Endothelial cell of umbilical vein (primary cell): Measurements from ENCODE around the gene ZNF3. TPM values are rescaled to one million over a fixed set of nuclear protein-coding genes. Genes with fewer than 3 reads are reported as not detected.

Experiments used
- BruUV-seq: library from RNA; stranded (reverse); fragments of 400-500 nt; replicated peaks from 2 replicates; lab custom pipeline; 2021; lab: Mats Ljungman, UMichigan
- CTCF ChIA-PET: fragments of 300-600, 350-600 bp; sonication (Branson Sonifier 250); formaldehyde crosslinking; loops from one replicate; lab custom pipeline; 2021; ENCODE audit warnings: antibody characterized with exemption, inconsistent platforms; lab: Charles Lee
- POLR2A ChIA-PET: fragments of 300-600, 350-600 bp; sonication (Branson Sonifier 250); formaldehyde crosslinking; loops from one replicate; lab custom pipeline; 2021; ENCODE audit warnings: antibody characterized with exemption, inconsistent platforms; lab: Charles Lee
- DNase-seq: peaks from one replicate; pipeline ENCODE4 v3.0.0-alpha.2; 2011; ENCODE audit warnings: low read depth, low spot score
- FAIRE-seq: peaks from 2 replicates; lab custom pipeline; 2011; peaks lifted over from hg19 to GRCh38; lab: Jason Lieb, UNC
- H2AFZ ChIP-seq: 2 replicates; pipeline ENCODE4 v1.6.0; 2012; ENCODE audit warnings: low read depth, low read length, control low read depth, inconsistent platforms
- H3K27ac ChIP-seq: 2 replicates; pipeline ENCODE4 v1.5.1; 2011; ENCODE audit warnings: low read depth, mild to moderate bottlenecking, control low read depth, low read length, moderate library complexity; ENCODE audit not compliant: insufficient read depth
- H3K27me3 ChIP-seq, 2 experiments: 2 replicates each; pipeline versions ENCODE4 v1.6.0 to v1.6.1; 2011; ENCODE audit warnings: low read length in 2 of 2, mixed read lengths in 1 of 2; ENCODE audit not compliant: control insufficient read depth in 2 of 2, insufficient read depth in 2 of 2
- H3K36me3 ChIP-seq, 2 experiments: 2 replicates in 1 of 2; 3 replicates in 1 of 2; pipeline ENCODE4 v1.5.1; 2011; ENCODE audit warnings: low read length in 2 of 2, mild to moderate bottlenecking in 1 of 2, moderate library complexity in 1 of 2; ENCODE audit not compliant: control insufficient read depth in 2 of 2, insufficient read depth in 2 of 2; ENCODE audit errors: extremely low read depth in 1 of 2
- H3K4me1 ChIP-seq: 3 replicates; pipeline ENCODE4 v1.5.1; 2011; ENCODE audit warnings: mild to moderate bottlenecking, low read length; ENCODE audit not compliant: control insufficient read depth, insufficient read depth; ENCODE audit errors: extremely low read depth
- H3K4me2 ChIP-seq: 2 replicates; pipeline ENCODE4 v1.6.1; 2011; ENCODE audit warnings: low read length, control low read depth, mixed read lengths; ENCODE audit not compliant: insufficient read depth
- H3K4me3 ChIP-seq, 3 experiments: fragments of 200-600 bp in 1 of 3; sonication (generic), shearing (Covaris generic) in 1 of 3; replicated peaks in 1 of 3; 2 replicates each; pipeline ENCODE4 v1.5.1; 2011 to 2016; ENCODE audit warnings: control low read depth in 3 of 3, low read length in 3 of 3, mild to moderate bottlenecking in 2 of 3, inconsistent platforms in 1 of 3, low read depth in 1 of 3, moderate library complexity in 1 of 3; ENCODE audit not compliant: insufficient read depth in 1 of 3
- H3K79me2 ChIP-seq: 2 replicates; pipeline ENCODE4 v1.6.0; 2012; ENCODE audit warnings: low read length, inconsistent platforms; ENCODE audit not compliant: control insufficient read depth, insufficient read depth
- H3K9ac ChIP-seq: replicated peaks from 2 replicates; pipeline ENCODE3; 2011; ENCODE audit warnings: low read length, control low read depth; ENCODE audit not compliant: insufficient read depth; ENCODE audit errors: extremely low read depth
- H3K9me1 ChIP-seq: replicated peaks from 3 replicates; pipeline ENCODE4 v1.6.0; 2011; ENCODE audit warnings: mild to moderate bottlenecking, low read length; ENCODE audit not compliant: control insufficient read depth, insufficient read depth; ENCODE audit errors: extremely low read depth
- H3K9me3 ChIP-seq: replicated peaks from 2 replicates; pipeline ENCODE4 v1.5.1; 2012; ENCODE audit warnings: low read length, inconsistent platforms; ENCODE audit not compliant: control insufficient read depth, insufficient read depth
- H4K20me1 ChIP-seq: replicated peaks from 2 replicates; pipeline ENCODE3; 2011; ENCODE audit warnings: mild to moderate bottlenecking, low read length; ENCODE audit not compliant: control insufficient read depth, insufficient read depth; ENCODE audit errors: extremely low read depth
- EZH2 ChIP-seq: IDR thresholded peaks from 2 replicates; pipeline ENCODE4 v1.6.1; 2012; ENCODE audit warnings: borderline replicate concordance, low read depth, mild to moderate bottlenecking, moderate library complexity, low read length, inconsistent platforms; ENCODE audit not compliant: severe bottlenecking
- FOS ChIP-seq: IDR thresholded peaks from 2 replicates; pipeline ENCODE4 v1.6.1; 2011; ENCODE audit warnings: mild to moderate bottlenecking, low read length, moderate library complexity, borderline replicate concordance; ENCODE audit not compliant: insufficient read depth
- GATA2 ChIP-seq: IDR thresholded peaks from 2 replicates; pipeline ENCODE4 v1.7.0; 2011; ENCODE audit warnings: low read depth, mild to moderate bottlenecking, moderate library complexity, mixed read lengths, low read length; ENCODE audit not compliant: insufficient read length, insufficient read depth
- JUN ChIP-seq: IDR thresholded peaks from 2 replicates; pipeline ENCODE4 v1.6.1; 2011; ENCODE audit warnings: borderline replicate concordance, low read depth; ENCODE audit not compliant: insufficient read length, insufficient read depth
- MYC ChIP-seq: IDR thresholded peaks from one replicate; pipeline ENCODE4 v1.6.1; 2011; ENCODE audit warnings: mild to moderate bottlenecking, low read depth, low read length
- POLR2A ChIP-seq: IDR thresholded peaks from 2 replicates; pipeline ENCODE4 v1.6.1; 2012; ENCODE audit warnings: low read depth, mild to moderate bottlenecking, control low read depth, low read length
- POLR2AphosphoS5 ChIP-seq: IDR thresholded peaks from 2 replicates; pipeline ENCODE4 v1.6.1; 2012; ENCODE audit warnings: low read depth, mild to moderate bottlenecking, control low read depth, low read length, moderate library complexity; ENCODE audit not compliant: insufficient read depth
- dilution Hi-C: fragments of 300-500 bp; cut with MboI; formaldehyde crosslinking; loops from one replicate; pipeline ENCODE4 v1.15.0; 2019; ENCODE audit warnings: low sequenced_read_pairs; ENCODE audit not compliant: extremely low pct_ligation_motif_present
- intact Hi-C: fragments of 100-400 bp; cut with micrococcal nuclease; formaldehyde crosslinking; loops from one replicate; pipeline ENCODE4 v1.10.0; 2022
- polyA plus RNA-seq, 4 experiments: library from polyadenylated mRNA; depleted of rRNA in 3 of 4; stranded (reverse) in 3 of 4; unstranded in 1 of 4; fragments of >200 nt; gene quantifications; 2 replicates each; pipeline versions ENCODE4 v1.2.1 to v1.2.3, GENCODE V29; 2011 to 2012; ENCODE audit warnings: missing spikeins in 1 of 4
- total RNA-seq: library from RNA; stranded (reverse); gene quantifications from 2 replicates; pipeline ENCODE4 v1.2.3, GENCODE V29; 2021
- TF ChIP-seq, protein P1 (sequence below): IDR thresholded peaks from 2 replicates; pipeline ENCODE4 v1.6.1; 2011; ENCODE audit not compliant: insufficient read depth, insufficient read length
- TF ChIP-seq, protein P2 (sequence below), 2 donors: IDR thresholded peaks; 1 replicate in 1 of 2; 2 replicates in 1 of 2; pipeline ENCODE4 v1.5.1; 2011; ENCODE audit warnings: low read length in 2 of 2, mild to moderate bottlenecking in 2 of 2, moderate library complexity in 2 of 2, control low read depth in 1 of 2, inconsistent platforms in 1 of 2, low read depth in 1 of 2; ENCODE audit not compliant: insufficient read depth in 1 of 2; ENCODE audit errors: extremely low read depth in 1 of 2

The ZNF3 gene
- total and polyA plus RNA-seq, 2 donors (not counting 3 experiments of a cell fraction or from before 2014, with no cell fraction given) = 21.8 to 30.9 TPM

- no peak for DNase-seq
- TF ChIP-seq MYC = no peak
- TF ChIP-seq POLR2AphosphoS5 = no peak
- no peak for TF ChIP-seq GATA2
- TF ChIP-seq POLR2A = no peak
- no peak for TF ChIP-seq JUN
- TF ChIP-seq, protein P1, sequence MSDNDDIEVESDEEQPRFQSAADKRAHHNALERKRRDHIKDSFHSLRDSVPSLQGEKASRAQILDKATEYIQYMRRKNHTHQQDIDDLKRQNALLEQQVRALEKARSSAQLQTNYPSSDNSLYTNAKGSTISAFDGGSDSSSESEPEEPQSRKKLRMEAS = no peak
- TF ChIP-seq FOS = no peak
- TF ChIP-seq EZH2 = no peak
- TF ChIP-seq, protein P2, sequence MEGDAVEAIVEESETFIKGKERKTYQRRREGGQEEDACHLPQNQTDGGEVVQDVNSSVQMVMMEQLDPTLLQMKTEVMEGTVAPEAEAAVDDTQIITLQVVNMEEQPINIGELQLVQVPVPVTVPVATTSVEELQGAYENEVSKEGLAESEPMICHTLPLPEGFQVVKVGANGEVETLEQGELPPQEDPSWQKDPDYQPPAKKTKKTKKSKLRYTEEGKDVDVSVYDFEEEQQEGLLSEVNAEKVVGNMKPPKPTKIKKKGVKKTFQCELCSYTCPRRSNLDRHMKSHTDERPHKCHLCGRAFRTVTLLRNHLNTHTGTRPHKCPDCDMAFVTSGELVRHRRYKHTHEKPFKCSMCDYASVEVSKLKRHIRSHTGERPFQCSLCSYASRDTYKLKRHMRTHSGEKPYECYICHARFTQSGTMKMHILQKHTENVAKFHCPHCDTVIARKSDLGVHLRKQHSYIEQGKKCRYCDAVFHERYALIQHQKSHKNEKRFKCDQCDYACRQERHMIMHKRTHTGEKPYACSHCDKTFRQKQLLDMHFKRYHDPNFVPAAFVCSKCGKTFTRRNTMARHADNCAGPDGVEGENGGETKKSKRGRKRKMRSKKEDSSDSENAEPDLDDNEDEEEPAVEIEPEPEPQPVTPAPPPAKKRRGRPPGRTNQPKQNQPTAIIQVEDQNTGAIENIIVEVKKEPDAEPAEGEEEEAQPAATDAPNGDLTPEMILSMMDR (IDR thresholded peaks at IDR 0.05; ENCODE audit: extremely low read depth in 1 of 2, insufficient read depth in 1 of 2, low read depth in 1 of 2, low read length in 2 of 2) = no peak
- BruUV-seq = no TSS peak
- Histone ChIP-seq H3K9ac (no peak overlapping the region), H3K36me3 (peaks cover 47 to 61% of the 10 kb centered on the region in 2 experiments), H3K27ac (no peak overlapping the region), H3K9me3 (peaks cover 26% of the 10 kb centered on the region), H3K4me2 (no peak overlapping the region), H3K9me1 (no peaks in the 10 kb centered on the region), H4K20me1 (no peaks in the 10 kb centered on the region), H3K4me1 (no peaks in the 10 kb centered on the region), H3K4me3 (no peak overlapping the region), H3K79me2 (peaks cover 7% of the 10 kb centered on the region), H2AFZ (no peak overlapping the region), H3K27me3 (no peaks in the 10 kb centered on the region)
- dilution Hi-C loops = no loop called here
- intact Hi-C loops = no loop called here
- CTCF ChIA-PET = no interaction called here
- POLR2A ChIA-PET = no interaction called here
- FAIRE-seq = no peak
Observed at GRCh38 chr7:100072462-100072861, 9.1 kb downstream of the ZNF3 start.
